Prostate gland (tissue), 2 donors: ENCODE measurements around the gene AUTS2.

Experiments used
- POLR2A ChIP-seq: fragments of 450-650 bp; IDR thresholded peaks from one replicate; pipeline ENCODE4 v1.6.1; 2016; ENCODE audit warnings: antibody characterized with exemption, mild to moderate bottlenecking
- POLR2AphosphoS5 ChIP-seq: sonication (generic); formaldehyde crosslinking; IDR thresholded peaks from one replicate; pipeline ENCODE4 v1.6.1; 2017; ENCODE audit warnings: antibody characterized with exemption
- TF ChIP-seq, protein P1 (sequence below), 4 experiments: fragments of 200-600 bp in 2 of 4; fragments of 450-650 bp in 2 of 4; sonication (generic) in 2 of 4; IDR thresholded peaks; 1 replicate in 3 of 4; 2 replicates in 1 of 4; pipeline ENCODE4 v1.5.1; 2016 to 2019; ENCODE audit warnings: antibody characterized with exemption in 4 of 4, mild to moderate bottlenecking in 2 of 4, moderate library complexity in 2 of 4

GRCh38 chr7:69657985-69658384 lies 59.7 kb downstream of the AUTS2 start:
- TF ChIP-seq, protein P1, sequence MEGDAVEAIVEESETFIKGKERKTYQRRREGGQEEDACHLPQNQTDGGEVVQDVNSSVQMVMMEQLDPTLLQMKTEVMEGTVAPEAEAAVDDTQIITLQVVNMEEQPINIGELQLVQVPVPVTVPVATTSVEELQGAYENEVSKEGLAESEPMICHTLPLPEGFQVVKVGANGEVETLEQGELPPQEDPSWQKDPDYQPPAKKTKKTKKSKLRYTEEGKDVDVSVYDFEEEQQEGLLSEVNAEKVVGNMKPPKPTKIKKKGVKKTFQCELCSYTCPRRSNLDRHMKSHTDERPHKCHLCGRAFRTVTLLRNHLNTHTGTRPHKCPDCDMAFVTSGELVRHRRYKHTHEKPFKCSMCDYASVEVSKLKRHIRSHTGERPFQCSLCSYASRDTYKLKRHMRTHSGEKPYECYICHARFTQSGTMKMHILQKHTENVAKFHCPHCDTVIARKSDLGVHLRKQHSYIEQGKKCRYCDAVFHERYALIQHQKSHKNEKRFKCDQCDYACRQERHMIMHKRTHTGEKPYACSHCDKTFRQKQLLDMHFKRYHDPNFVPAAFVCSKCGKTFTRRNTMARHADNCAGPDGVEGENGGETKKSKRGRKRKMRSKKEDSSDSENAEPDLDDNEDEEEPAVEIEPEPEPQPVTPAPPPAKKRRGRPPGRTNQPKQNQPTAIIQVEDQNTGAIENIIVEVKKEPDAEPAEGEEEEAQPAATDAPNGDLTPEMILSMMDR (IDR thresholded peaks at IDR 0.05) = no peak
- TF ChIP-seq POLR2A (no peak), POLR2AphosphoS5 (no peak)
